GM21515 (cell line): Measurements from ENCODE around the gene HECTD4.

Experiments
- ATAC-seq: cut with Tn5 transposase; IDR thresholded peaks from one replicate; pipeline ENCODE4 v1.9.1; 2021; ENCODE audit not compliant: unreplicated experiment

The HECTD4 gene

GRCh38 chr12:112217647-112218046 lies 164.6 kb downstream of the HECTD4 start:
- no peak for ATAC-seq

DNA sequence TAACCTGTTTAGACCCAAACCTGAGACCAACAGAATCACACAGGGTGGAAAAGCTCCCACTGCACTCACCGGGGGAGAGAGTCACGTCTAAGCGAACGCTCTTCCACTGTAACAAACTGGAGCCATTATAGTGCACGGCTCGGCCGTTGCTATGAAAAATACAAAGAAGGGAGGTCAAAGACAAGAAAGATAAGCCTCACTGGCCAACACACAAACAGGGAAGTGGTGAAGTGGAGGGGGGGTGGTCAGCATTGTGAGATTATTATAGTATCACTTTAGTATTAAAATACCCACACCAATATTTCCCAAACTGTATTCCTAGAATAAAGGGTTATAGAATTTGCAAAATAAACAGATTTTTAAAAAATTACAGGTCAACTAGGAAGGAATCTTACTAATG lies 166.0 kb downstream of the HECTD4 start:
- ATAC-seq: no peak

GRCh38 chr12:112214064-112214463 lies 168.2 kb downstream of the HECTD4 start:
- ATAC-seq: no peak

GRCh38 chr12:112208301-112208910 lies 173.8 kb downstream of the HECTD4 start:
- no peak for ATAC-seq

DNA sequence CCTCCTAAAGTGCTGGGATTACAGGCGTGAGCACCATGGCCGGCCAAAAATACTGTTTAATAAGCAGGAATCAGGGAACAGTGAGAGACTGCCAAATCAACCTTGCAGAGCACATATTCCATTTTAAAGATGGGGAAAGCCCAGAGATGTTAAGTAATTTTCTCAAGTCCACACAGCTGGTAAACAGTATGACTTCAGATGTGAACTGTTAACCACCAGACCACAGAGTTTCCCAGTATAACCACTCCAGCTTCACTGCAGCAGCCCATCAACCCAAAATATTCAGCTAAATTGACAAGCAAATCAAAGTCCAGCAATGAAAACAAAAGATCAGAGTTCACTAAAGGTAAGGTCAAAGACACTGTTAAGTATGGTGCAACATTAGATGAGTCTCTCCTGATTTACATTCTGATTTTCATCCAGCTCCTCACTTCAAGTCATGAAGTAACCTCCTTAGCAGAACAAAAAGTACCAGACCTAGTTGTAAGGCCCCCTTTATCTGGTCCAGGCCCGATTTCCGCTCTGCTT lies 174.8 kb downstream of the HECTD4 start:
- ATAC-seq: no peak

DNA sequence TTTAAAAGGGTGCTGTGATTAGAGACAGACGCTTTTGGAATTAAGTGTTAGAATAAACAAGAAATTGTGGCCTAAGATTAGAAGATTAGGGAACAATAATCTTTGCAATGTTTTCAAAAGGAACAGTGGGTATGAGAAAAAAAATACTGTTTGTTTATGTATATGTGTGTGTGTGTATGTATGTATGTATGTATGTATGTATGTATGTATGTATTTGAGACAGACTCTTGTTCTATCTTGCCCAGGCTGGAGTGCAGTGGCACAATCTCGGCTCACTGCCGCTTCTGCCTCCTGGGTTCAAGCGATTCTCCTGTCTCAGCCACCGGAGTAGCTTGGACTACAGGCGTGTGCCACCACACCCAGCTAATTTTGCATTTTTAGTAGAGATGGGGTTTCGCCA lies 175.3 kb downstream of the HECTD4 start:
- ATAC-seq: no peak

DNA sequence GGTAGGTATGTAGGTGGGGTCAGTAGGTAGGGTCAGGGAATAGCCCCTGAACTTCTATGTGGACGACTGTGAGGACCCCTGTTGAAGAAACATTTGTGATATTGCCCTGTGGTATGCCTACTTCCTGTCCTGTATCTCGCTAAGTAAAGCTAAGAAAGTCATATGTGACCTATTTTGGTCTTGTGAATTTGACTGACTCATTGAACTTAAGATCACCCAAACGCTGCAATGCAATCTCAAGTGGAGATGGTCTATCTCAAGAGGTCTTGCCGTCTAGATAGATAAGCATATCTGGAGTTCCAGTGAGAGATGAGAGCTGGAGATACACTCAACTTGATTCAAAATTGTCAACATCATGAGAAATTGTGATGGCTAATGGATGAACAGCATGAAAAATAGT lies 183.1 kb downstream of the HECTD4 start:
- ATAC-seq: no peak

DNA sequence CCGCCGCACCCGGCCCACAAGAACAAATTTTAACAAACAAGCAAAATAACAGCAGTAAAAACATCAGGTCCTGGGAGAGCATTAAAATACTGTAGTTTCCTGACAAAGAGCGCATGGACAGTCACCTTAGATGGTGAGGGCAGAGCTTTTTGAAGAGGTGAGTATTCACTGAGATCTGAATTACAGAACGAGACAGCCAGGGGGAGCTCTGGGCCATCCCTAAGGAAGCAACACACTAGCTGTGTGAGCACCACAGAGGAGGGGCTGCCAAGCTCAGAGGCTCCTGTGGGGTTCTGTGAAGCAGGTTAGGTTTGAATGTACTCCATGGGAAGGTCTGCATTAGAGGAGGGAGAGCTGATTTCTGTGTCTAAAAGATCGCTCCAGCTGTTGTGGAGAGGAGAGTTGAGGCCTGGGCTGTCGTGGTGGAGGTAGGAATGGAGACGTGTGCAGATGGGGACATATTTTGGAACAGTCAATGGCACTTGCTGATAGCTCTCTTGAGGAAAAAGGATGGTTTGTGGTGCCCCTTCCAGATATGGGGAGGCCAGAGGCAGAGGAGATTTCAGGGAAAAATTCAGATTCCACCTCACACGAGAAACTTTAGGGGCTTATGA lies 184.0 kb downstream of the HECTD4 start:
- no peak for ATAC-seq

DNA sequence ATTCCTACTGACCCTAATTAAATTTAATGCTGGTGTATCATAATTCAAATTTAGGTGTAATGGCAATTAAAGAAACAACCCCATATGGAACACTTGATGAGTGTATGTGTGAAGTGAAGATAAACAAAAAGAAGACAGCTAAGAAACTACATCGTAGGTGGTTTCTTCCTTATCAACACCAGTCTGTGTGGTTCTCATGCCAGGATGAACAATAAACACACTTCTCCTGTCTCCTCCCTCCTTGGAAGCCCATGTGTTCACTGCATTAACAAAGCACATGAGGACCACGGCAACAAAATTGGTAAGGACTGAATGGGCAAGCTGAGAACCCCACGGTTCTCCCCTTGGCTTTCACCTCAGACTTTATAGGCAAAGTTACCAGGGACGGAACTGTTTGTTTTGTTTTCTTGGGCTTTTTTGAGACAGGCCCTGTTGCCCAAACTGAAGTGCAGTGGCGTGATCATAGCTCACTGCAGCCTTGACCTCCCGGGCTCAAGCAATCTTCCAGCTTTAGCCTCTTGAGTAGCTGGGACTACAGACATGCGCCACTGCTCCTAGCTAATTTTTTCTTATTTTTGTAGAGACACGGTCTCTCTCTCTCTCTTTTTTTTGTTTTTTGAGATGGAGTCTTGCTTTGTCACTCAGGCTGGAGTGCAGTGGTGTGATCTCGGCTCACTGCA lies 185.9 kb downstream of the HECTD4 start:
- ATAC-seq: no peak

DNA sequence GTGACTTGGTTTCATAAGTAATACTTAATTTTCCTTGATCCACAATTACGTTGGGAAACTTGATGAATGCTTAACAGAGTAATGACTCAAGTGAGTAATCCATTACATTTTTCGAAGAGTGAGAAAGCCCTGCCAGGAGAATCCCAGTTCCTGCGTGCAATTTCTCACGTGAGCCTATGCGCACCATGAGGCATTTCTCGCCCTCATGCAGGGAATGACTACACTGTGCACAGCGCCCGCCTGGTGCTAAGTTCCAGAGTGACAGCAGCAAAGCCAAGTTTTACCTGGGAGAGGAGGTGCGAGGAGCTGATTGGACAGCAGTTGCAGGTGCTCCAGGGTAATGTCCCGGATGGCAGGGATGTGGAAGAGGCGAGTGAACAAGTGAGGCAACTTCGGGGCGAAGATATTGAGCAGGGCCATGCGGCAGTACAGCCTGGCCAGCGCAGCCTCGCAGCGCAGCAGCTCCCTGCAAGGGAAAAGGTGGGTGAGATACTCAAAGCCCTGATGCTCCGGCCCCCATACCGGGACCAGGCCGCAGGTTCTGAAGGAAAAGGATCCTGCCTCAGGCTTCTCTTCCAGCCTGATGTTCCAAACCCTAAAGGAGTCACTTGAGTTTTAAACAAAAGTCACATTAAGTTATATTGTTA lies 187.5 kb downstream of the HECTD4 start:
- ATAC-seq: no peak

- no peak for ATAC-seq
These were observed 189.8 kb downstream of the HECTD4 start for GRCh38 chr12:112192475-112192874.

- no peak for ATAC-seq
These were observed 190.3 kb downstream of the HECTD4 start for GRCh38 chr12:112191840-112192321.

- ATAC-seq: no peak
These were observed 191.0 kb downstream of the HECTD4 start for GRCh38 chr12:112191201-112191600.

GRCh38 chr12:112190231-112191025 lies 191.8 kb downstream of the HECTD4 start:
- ATAC-seq: no peak

DNA sequence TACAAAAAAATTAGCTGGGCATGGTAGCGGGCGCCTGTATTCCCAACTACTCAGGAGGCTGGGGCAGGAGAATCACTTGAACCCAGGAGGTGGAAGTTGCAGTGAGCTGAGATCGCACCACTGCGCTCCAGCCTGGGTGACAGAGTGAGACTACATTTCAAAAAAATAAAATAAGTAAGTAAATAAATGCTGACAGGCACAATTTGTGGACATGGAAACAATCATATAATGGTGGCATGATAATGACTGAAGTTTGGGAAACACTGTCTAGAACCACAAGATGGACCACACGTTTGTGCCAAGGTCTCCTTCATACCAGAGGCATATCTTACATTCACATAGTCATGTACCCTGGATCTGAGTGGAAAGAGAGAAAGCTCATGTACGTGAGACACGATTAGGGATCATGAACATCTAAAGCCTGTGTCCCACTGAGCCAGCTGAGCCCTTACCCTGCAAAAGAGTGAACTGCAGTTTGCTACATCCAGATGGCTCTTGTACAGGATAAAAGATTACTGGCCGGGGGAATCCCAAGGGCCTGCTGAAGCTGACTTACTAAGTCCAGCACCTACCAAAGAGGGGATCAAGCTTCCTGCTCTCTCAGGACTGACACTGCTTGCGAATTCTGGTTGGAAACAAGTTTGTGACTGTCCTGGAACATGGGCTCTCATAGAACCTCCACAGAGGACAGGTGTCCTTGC lies 194.0 kb downstream of the HECTD4 start:
- ATAC-seq: no peak

- no peak for ATAC-seq
These were observed 196.9 kb downstream of the HECTD4 start for GRCh38 chr12:112185093-112185923.

DNA sequence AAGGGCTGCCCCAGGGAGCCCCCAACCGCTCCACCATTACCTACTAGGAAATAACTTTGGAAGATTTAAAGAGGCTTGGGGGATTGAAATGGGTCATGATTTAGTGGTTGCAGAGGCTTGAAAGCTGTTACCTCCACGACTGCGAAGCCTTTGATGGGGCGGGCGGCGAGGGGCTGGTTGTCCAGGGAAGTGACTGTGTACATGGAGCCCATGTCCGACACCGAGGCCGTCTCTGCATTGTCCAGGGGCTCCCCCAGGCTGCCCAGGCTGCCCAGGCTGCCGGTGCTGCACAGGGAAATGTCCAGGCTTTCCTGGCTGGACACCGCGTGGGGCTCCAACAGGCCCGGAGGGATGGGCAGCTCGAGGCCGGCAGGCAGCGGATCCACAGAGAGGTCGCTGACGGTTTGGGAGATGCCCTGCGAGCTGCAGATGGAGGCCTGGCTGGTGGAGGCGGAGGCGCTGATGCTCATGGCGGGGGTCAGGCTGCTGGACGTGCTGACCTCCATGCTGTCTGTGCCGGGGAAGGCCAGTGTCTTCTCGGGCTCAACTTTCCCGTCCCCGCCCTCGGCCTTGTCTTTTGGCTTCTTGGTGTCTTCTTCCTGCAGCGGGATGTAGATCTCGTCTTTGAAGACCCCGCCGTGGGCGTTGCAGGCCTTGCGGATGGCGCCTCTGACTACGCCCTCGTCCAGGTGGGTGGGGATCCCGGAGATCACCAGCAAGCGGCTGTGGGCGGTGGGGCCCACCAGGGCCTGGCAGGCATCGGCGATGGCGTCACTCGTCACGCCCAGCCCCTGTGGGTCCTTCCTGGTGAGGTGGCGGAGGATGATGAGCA lies 198.0 kb downstream of the HECTD4 start:
- ATAC-seq: no peak
